Right lobe of liver (tissue), 6 donors: ENCODE data around the gene CACHD1. TPM values are rescaled to one million over a fixed set of nuclear protein-coding genes. Genes with fewer than 3 reads are reported as not detected.
A peak's percentile ranks its signal among the peaks of the same experiment; 100 is the strongest.

Experiments
- ATAC-seq, 4 donors: fragments of 200-7000 bp; cut with Tn5 transposase; one replicate each; pipeline ENCODE4 v1.9.1; 2020; ENCODE audit warnings: mild to moderate bottlenecking in 4 of 4, moderate library complexity in 4 of 4
- DNase-seq, 3 donors: peaks; one replicate each; pipeline ENCODE4 v3.0.0-alpha.2; 2020
- H3K27ac ChIP-seq, 3 donors: fragments of 200-600 bp; one replicate each; pipeline ENCODE4 v1.8.0; 2022
- H3K27me3 ChIP-seq, 2 donors: fragments of 200-600 bp; one replicate each; pipeline ENCODE4 v1.8.0; 2022
- H3K36me3 ChIP-seq, 4 donors: fragments of 200-600 bp; sonication (generic) in 1 of 4; one replicate each; pipeline versions ENCODE4 v1.5.1 to v1.8.0; 2017 to 2022; ENCODE audit warnings: control low read depth in 1 of 4
- H3K4me1 ChIP-seq, 4 donors: fragments of 200-600 bp; sonication (generic) in 1 of 4; one replicate each; pipeline versions ENCODE4 v1.5.1 to v1.8.0; 2017 to 2022; ENCODE audit warnings: control low read depth in 1 of 4
- H3K4me3 ChIP-seq, 3 donors: fragments of 200-600 bp; one replicate each; pipeline ENCODE4 v1.8.0; 2022
- H3K9me3 ChIP-seq, 4 donors: fragments of 200-600 bp; sonication (generic) in 1 of 4; one replicate each; pipeline versions ENCODE4 v1.5.1 to v1.8.0; 2017 to 2022; ENCODE audit warnings: control low read depth in 1 of 4
- CTCF ChIP-seq, 4 donors: fragments of 200-600 bp in 3 of 4; fragments of 450-650 bp in 1 of 4; IDR thresholded peaks; one replicate each; pipeline versions ENCODE4 v1.5.1 to v1.8.0; 2016 to 2022; ENCODE audit warnings: antibody characterized with exemption in 4 of 4, mild to moderate bottlenecking in 2 of 4
- POLR2A ChIP-seq: fragments of 450-650 bp; IDR thresholded peaks from one replicate; pipeline ENCODE4 v1.6.1; 2017; ENCODE audit warnings: antibody characterized with exemption, mild to moderate bottlenecking
- whole genome bisulfite sequencing: methylation state at CpG from one replicate; pipeline ENCODE4 v1.1.6; 2018; ENCODE audit warnings: low coverage, low lambda C conversion rate; ENCODE audit not compliant: insufficient coverage; ENCODE audit errors: missing lambda C conversion rate; 5-methylcytosine and 5-hydroxymethylcytosine counted together
- intact Hi-C, 2 donors: fragments of 100-400 bp; cut with DNase I; formaldehyde crosslinking; loops; one replicate each; pipeline versions ENCODE4 v1.11.2 to v1.14.1; 2022
- total RNA-seq, 6 experiments: library from RNA; depleted of rRNA in 2 of 6; stranded (reverse); fragments of >200 nt in 2 of 6; fragmentation: NEBNext Ultra II Directional in 3 of 6; extraction: Animal tissue kit (Norgen Biotek cat#: 25700) in 3 of 6; gene quantifications; one replicate each; pipeline versions ENCODE4 v1.1.0 to v1.2.4, GENCODE V29; 2016 to 2023
- donor health status: DM: no; HTN: yes; CAD: no.
- donor health status: DM: no; HTN: no; CAD: no.
- donor health status: DM: no; HTN: no; CAD: no.
- donor health status: DM: no; HTN: yes; CAD: no.
- donor health status: DM: no; HTN: yes; CAD: no.

The CACHD1 gene
- total RNA-seq, 6 experiments from 2014 or later = 0.59 to 3.0 (median 1.3) TPM

GRCh38 chr1:64469116-64469976, 583 bp upstream of the CACHD1 start:
- peak; percentile 18 to 40 (median 26) for ATAC-seq

GRCh38 chr1:64470665-64471217, 812 bp downstream of the CACHD1 start:
- TF ChIP-seq CTCF (IDR thresholded peaks at IDR 0.05) = no peak
- TF ChIP-seq POLR2A = no peak
- DNase-seq (peak in 2 of 3 donors; percentile 38 to 55), ATAC-seq (peak; percentile 41 to 54 (median 52))
- 2% methylated on average over 5 of the region's 43 CpGs for WGBS
- Histone ChIP-seq H3K4me1 (peaks cover 0 to 9% (median 0%) of the 10 kb centered on the region in 4 donors), H3K27me3 (no peaks in the 10 kb centered on the region), H3K36me3 (no peaks in the 10 kb centered on the region), H3K27ac (peak overlapping the region in 2 of 3 donors; percentile 65 to 75), H3K4me3 (peak overlapping the region; percentile 62 to 74 (median 64)), H3K9me3 (no peaks in the 10 kb centered on the region)
- intact Hi-C loops = no loop called here

More at GRCh38 chr1:64469116-64469976, 583 bp upstream of the CACHD1 start:
- WGBS = 23% methylated on average over 15 of the region's 28 CpGs
- H3K27me3 ChIP-seq = no peaks in the 10 kb centered on the region
- H3K9me3 ChIP-seq = no peaks in the 10 kb centered on the region
- no peaks in the 10 kb centered on the region for H3K36me3 ChIP-seq
- no peak for DNase-seq
- H3K4me3 ChIP-seq = peak overlapping the region; percentile 62 to 74 (median 64)
- TF ChIP-seq POLR2A = no peak
- TF ChIP-seq CTCF (IDR thresholded peaks at IDR 0.05) = no peak
- peak overlapping the region in 2 of 3 donors; percentile 65 to 75 for H3K27ac ChIP-seq
- peaks cover 0 to 9% (median 0%) of the 10 kb centered on the region in 4 donors for H3K4me1 ChIP-seq
- intact Hi-C loops = no loop called here

GRCh38 chr1:64471218-64472039, 1.5 kb downstream of the CACHD1 start:
- peaks cover 0 to 14% (median 0%) of the 10 kb centered on the region in 4 donors for H3K4me1 ChIP-seq
- H3K27ac ChIP-seq = no peak overlapping the region
- H3K9me3 ChIP-seq = no peaks in the 10 kb centered on the region
- TF ChIP-seq CTCF (IDR thresholded peaks at IDR 0.05) = no peak
- TF ChIP-seq POLR2A = no peak
- no peaks in the 10 kb centered on the region for H3K27me3 ChIP-seq
- DNase-seq (peak in 2 of 3 donors; percentile 27 to 54), ATAC-seq (peak; percentile 18 to 48 (median 33))
- no peaks in the 10 kb centered on the region for H3K36me3 ChIP-seq
- H3K4me3 ChIP-seq = peak overlapping the region; percentile 62 to 74 (median 64)
- intact Hi-C loops = no loop called here
- 13% methylated on average over 37 of the region's 40 CpGs for WGBS

- H3K4me3 ChIP-seq = no peak overlapping the region
- H3K27ac ChIP-seq = no peak overlapping the region
- no peak for DNase-seq
- 67% methylated on average over 7 of the region's 9 CpGs for WGBS
- TF ChIP-seq POLR2A (no peak), CTCF (IDR thresholded peaks at IDR 0.05) (no peak)
- peaks cover 0 to 20% (median 2%) of the 10 kb centered on the region in 4 donors for H3K4me1 ChIP-seq
- no peak for ATAC-seq
- H3K36me3 ChIP-seq = no peaks in the 10 kb centered on the region
- H3K27me3 ChIP-seq = no peaks in the 10 kb centered on the region
- intact Hi-C loops = no loop called here
- H3K9me3 ChIP-seq = no peaks in the 10 kb centered on the region
Observed at GRCh38 chr1:64472040-64472376, 2.1 kb downstream of the CACHD1 start.
